Uterus (tissue), 4 donors: ENCODE results near the gene ZNF414. TPM values are rescaled to one million over a fixed set of nuclear protein-coding genes. Genes with fewer than 3 reads are reported as not detected.

ENCODE experiments used
- DNase-seq, 2 donors: peaks; one replicate each; pipeline ENCODE4 v3.0.0-alpha.2; 2019 to 2020
- H3K27ac ChIP-seq, 2 donors: fragments of 200-600 bp; sonication (generic); 1 replicate in 1 of 2; 2 replicates in 1 of 2; pipeline ENCODE4 v1.5.1; 2016 to 2018
- H3K27me3 ChIP-seq, 2 donors: fragments of 200-600 bp; sonication (generic); one replicate each; pipeline ENCODE4 v1.5.1; 2018 to 2019; ENCODE audit warnings: control low read depth in 1 of 2
- H3K36me3 ChIP-seq, 2 donors: fragments of 200-600 bp; sonication (generic); one replicate each; pipeline ENCODE4 v1.5.1; 2019; ENCODE audit warnings: control low read depth in 1 of 2
- H3K4me1 ChIP-seq, 2 donors: fragments of 200-600 bp; sonication (generic); one replicate each; pipeline ENCODE4 v1.5.1; 2018 to 2019; ENCODE audit warnings: control low read depth in 1 of 2
- H3K4me3 ChIP-seq, 2 donors: fragments of 200-600 bp; sonication (generic); 1 replicate in 1 of 2; 2 replicates in 1 of 2; pipeline ENCODE4 v1.5.1; 2018 to 2019; ENCODE audit warnings: mild to moderate bottlenecking in 1 of 2
- H3K9me3 ChIP-seq, 2 donors: fragments of 200-600 bp; sonication (generic); one replicate each; pipeline ENCODE4 v1.5.1; 2019; ENCODE audit warnings: control low read depth in 1 of 2
- POLR2A ChIP-seq, 2 donors: fragments of 450-650 bp; IDR thresholded peaks; one replicate each; pipeline ENCODE4 v1.6.1; 2016; ENCODE audit warnings: antibody characterized with exemption in 2 of 2, mild to moderate bottlenecking in 1 of 2, moderate library complexity in 1 of 2
- intact Hi-C: fragments of 100-400 bp; cut with DNase I; formaldehyde crosslinking; loops from one replicate; pipeline ENCODE4 v1.15.1; 2023; ENCODE audit warnings: low total_unique reads
- total RNA-seq, 4 donors: library from RNA; depleted of rRNA in 3 of 4; stranded (reverse); fragments of >200 nt in 3 of 4; gene quantifications; one replicate each; pipeline versions ENCODE4 v1.1.0 to v1.2.4, GENCODE V29; 2014 to 2023
- TF ChIP-seq, protein P1 (sequence below), 4 experiments: fragments of 200-600 bp in 2 of 4; fragments of 450-650 bp in 2 of 4; sonication (generic) in 2 of 4; IDR thresholded peaks; one replicate each; pipeline ENCODE4 v1.5.1; 2016 to 2019; ENCODE audit warnings: antibody characterized with exemption in 4 of 4, mild to moderate bottlenecking in 2 of 4, moderate library complexity in 1 of 4
- donor health status: DM: yes; HTN: yes; CAD: no.

The ZNF414 gene
- total RNA-seq, 4 donors from 2014 or later: 11.6 to 275 (median 24.4) TPM

DNA sequence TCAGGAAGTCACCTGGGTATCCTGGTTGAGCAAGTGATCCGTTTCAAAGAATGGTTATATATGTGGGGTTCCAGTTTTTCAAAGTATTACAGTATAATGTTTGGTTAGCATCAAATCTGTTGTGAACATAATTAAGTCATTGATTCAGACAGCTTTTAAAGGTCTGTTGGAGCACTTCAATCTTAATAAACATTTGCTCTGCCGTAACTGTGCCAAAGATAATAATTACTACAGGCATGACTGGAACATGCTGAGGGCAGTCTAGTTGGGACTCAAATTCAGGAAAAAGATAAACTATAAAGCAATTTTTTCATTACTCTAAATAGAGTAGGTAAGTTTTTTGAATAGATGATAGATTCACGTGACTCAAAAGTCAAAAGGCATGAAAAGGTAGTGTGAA is 45.8 kb downstream of the ZNF414 start:
- no peak for DNase-seq
- Histone ChIP-seq H3K9me3 (no peaks in the 10 kb centered on the region), H3K27ac (no peak overlapping the region), H3K4me3 (no peak overlapping the region), H3K27me3 (no peaks in the 10 kb centered on the region), H3K36me3 (no peaks in the 10 kb centered on the region), H3K4me1 (no peaks in the 10 kb centered on the region)
- no peak for TF ChIP-seq POLR2A (IDR thresholded peaks at IDR 0.05)
- TF ChIP-seq, protein P1, sequence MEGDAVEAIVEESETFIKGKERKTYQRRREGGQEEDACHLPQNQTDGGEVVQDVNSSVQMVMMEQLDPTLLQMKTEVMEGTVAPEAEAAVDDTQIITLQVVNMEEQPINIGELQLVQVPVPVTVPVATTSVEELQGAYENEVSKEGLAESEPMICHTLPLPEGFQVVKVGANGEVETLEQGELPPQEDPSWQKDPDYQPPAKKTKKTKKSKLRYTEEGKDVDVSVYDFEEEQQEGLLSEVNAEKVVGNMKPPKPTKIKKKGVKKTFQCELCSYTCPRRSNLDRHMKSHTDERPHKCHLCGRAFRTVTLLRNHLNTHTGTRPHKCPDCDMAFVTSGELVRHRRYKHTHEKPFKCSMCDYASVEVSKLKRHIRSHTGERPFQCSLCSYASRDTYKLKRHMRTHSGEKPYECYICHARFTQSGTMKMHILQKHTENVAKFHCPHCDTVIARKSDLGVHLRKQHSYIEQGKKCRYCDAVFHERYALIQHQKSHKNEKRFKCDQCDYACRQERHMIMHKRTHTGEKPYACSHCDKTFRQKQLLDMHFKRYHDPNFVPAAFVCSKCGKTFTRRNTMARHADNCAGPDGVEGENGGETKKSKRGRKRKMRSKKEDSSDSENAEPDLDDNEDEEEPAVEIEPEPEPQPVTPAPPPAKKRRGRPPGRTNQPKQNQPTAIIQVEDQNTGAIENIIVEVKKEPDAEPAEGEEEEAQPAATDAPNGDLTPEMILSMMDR (IDR thresholded peaks at IDR 0.05): no peak
- intact Hi-C loops: no loop called here

DNA sequence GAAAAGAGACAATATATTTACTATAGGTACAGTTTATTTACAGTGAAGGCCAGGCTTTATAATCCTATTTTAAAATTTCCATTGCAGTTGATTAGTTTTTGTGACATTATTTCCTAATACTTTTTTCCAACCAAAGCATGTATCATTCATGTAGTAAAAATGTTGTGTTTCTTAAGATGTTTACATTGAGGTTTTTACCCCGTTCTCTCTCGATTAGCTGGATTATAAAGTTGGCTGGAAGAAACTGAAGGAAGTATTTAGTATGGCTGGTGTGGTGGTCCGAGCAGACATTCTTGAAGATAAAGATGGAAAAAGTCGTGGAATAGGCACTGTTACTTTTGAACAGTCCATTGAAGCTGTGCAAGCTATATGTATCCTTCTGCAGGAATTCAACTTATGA is 47.9 kb downstream of the ZNF414 start:
- H3K36me3 ChIP-seq: no peaks in the 10 kb centered on the region
- no peak for DNase-seq
- H3K4me3 ChIP-seq: no peak overlapping the region
- TF ChIP-seq POLR2A (IDR thresholded peaks at IDR 0.05): no peak
- TF ChIP-seq, protein P1 (IDR thresholded peaks at IDR 0.05): no peak
- no peak overlapping the region for H3K27ac ChIP-seq
- no peaks in the 10 kb centered on the region for H3K27me3 ChIP-seq
- no peaks in the 10 kb centered on the region for H3K4me1 ChIP-seq
- intact Hi-C loops: no loop called here
- H3K9me3 ChIP-seq: no peaks in the 10 kb centered on the region

DNA sequence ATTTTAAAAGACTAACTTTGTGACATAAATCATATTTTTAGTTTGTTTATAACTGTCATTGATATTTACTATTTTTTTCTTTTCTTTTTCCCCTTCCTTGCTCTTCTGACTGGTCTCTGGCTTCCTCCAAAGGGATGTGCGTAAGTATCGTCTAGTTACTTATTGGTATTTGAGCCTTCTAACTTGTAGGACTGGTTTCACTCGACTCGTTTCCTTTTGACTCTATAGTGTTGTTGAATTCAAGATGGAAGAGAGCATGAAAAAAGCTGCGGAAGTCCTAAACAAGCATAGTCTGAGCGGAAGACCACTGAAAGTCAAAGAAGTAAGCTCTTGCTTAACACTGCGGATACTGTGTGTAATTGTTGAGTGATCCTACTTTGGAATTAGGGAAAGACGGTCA is 50.6 kb downstream of the ZNF414 start:
- H3K27ac ChIP-seq: no peak overlapping the region
- no peak overlapping the region for H3K4me3 ChIP-seq
- peaks cover 0 to 4% of the 10 kb centered on the region in 2 donors for H3K4me1 ChIP-seq
- DNase-seq: no peak
- H3K9me3 ChIP-seq: no peaks in the 10 kb centered on the region
- H3K27me3 ChIP-seq: no peaks in the 10 kb centered on the region
- TF ChIP-seq POLR2A (IDR thresholded peaks at IDR 0.05): no peak
- TF ChIP-seq, protein P1 (IDR thresholded peaks at IDR 0.05): no peak
- intact Hi-C loops: no loop called here
- no peaks in the 10 kb centered on the region for H3K36me3 ChIP-seq

DNA sequence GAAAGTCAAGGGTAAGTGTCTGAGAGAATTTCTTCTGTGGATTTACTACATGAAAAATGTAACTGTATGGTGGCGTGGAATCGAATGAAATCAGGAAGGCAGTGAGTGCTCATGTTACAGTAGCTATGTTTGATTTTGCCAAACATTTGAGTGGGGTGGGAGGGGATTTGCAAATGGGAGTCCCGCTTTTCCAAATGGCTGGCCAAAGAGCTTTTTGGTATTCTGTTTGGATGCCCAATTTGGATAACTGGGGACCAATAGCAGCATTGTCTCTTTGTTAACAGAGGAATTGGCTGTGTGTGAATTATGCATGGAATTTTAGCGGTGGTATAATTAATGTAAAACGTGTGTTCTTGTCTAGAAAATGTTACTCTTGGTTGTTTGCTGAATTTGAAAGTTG is 51.4 kb downstream of the ZNF414 start:
- peaks cover 3 to 4% of the 10 kb centered on the region in 2 donors for H3K4me1 ChIP-seq
- H3K27me3 ChIP-seq: no peaks in the 10 kb centered on the region
- intact Hi-C loops: no loop called here
- H3K27ac ChIP-seq: no peak overlapping the region
- H3K4me3 ChIP-seq: no peak overlapping the region
- no peaks in the 10 kb centered on the region for H3K9me3 ChIP-seq
- H3K36me3 ChIP-seq: no peaks in the 10 kb centered on the region
- TF ChIP-seq, protein P1 (IDR thresholded peaks at IDR 0.05): no peak
- TF ChIP-seq POLR2A (IDR thresholded peaks at IDR 0.05): no peak
- no peak for DNase-seq

DNA sequence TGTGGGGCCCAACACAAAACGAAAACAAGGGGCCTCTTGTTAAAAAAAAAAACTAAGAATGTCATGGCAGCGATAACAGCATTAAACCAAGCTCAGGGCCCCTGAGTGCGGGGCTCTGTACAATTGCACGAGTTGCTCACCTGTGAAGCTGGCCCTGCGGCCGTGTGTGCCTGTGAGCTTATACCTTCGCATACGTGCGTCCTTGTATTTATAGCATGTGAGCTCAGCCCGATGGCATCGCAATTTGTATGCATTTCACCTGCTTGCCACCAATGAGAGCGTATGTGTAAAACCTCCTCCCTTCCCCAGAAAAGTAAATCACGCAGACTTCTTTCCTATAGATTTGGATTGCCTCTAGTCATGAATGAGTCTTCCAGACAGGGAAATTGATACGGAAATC is 52.1 kb downstream of the ZNF414 start:
- Histone ChIP-seq H3K36me3 (no peaks in the 10 kb centered on the region), H3K4me3 (no peak overlapping the region), H3K9me3 (no peaks in the 10 kb centered on the region), H3K4me1 (peaks cover 10% of the 10 kb centered on the region in 2 donors), H3K27me3 (no peaks in the 10 kb centered on the region), H3K27ac (no peak overlapping the region)
- TF ChIP-seq, protein P1 (IDR thresholded peaks at IDR 0.05): no peak
- no peak for TF ChIP-seq POLR2A (IDR thresholded peaks at IDR 0.05)
- no peak for DNase-seq
- intact Hi-C loops: no loop called here
